Measurements from ENCODE around the gene UBAP1. TPM values are rescaled to one million over a fixed set of nuclear protein-coding genes. Genes with fewer than 3 reads are reported as not detected.

The UBAP1 gene
- total and polyA plus RNA-seq, 2 experiments from 2014 or later: 17.4 to 20.7 TPM

DNA sequence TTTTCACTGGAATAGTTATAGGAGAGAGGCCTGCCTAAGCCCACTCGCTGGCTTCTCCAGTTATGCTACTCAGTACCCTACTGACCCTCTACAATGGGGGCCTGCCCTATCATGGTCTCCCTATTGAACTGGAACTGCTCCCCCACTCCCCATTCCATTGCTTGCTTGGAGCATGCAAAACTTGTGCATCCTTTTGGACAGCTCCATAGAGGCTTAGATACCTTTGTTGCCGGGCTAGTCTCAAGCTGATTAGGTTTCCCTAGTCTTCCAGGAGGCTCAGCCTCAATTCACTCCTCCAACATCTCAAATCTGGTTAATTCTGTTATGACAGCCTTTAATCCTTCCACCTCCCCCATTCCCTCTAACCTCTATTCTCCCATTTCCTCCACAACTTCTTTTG, 110.3 kb downstream of the UBAP1 start:
- H3K36me3 ChIP-seq (ENCODE audit: insufficient read depth): no peaks in the 10 kb centered on the region
- no peak overlapping the region for H3K4me3 ChIP-seq
- no peaks in the 10 kb centered on the region for H3F3A ChIP-seq (replicated peaks; ENCODE audit: low read depth)
- H2AFZ ChIP-seq: no peak overlapping the region
- H3K4me1 ChIP-seq (ENCODE audit: insufficient read depth): no peaks in the 10 kb centered on the region
- H3K79me2 ChIP-seq (replicated peaks; ENCODE audit: insufficient read depth): no peaks in the 10 kb centered on the region
- ATAC-seq (no peak), DNase-seq (ENCODE audit: low spot score) (no peak)
- H3K27ac ChIP-seq (ENCODE audit: low read depth): no peak overlapping the region
- no peaks in the 10 kb centered on the region for H3K27me3 ChIP-seq (ENCODE audit: insufficient read depth)
- no peak overlapping the region for H3K4me2 ChIP-seq
- H3K9me2 ChIP-seq (ENCODE audit: insufficient read depth): no peaks in the 10 kb centered on the region
- Mint-ChIP-seq H3K36me3 (ENCODE audit: low read depth) (peaks cover 5% of the 10 kb centered on the region; the same call in 2 of the 3 replicates), H3K4me3 (no peak overlapping the region), H3K9me3 (no peaks in the 10 kb centered on the region), H3K27ac (no peak overlapping the region), H3K27me3 (ENCODE audit: insufficient read depth, low read depth, poor library complexity) (no peaks in the 10 kb centered on the region), H3K4me1 (no peaks in the 10 kb centered on the region)
- H4K20me1 ChIP-seq (replicated peaks; ENCODE audit: insufficient read depth): no peaks in the 10 kb centered on the region
- no peak for TF ChIP-seq CREB1 (CRISPR knock-in tag; IDR thresholded peaks at IDR 0.05; ENCODE audit: low read depth)
- no peak for TF ChIP-seq STAT1 (IDR thresholded peaks at IDR 0.05; ENCODE audit: unreplicated experiment)
- no peak for TF ChIP-seq EZH2 (IDR thresholded peaks at IDR 0.05; ENCODE audit: low read depth, unreplicated experiment)
- TF ChIP-seq ZNF331 (CRISPR knock-in tag; IDR thresholded peaks at IDR 0.05; ENCODE audit: low read depth): no peak
- TF ChIP-seq EZH2phosphoT487 (IDR thresholded peaks at IDR 0.05; ENCODE audit: unreplicated experiment): no peak
- TF ChIP-seq ZNF462 (CRISPR knock-in tag; IDR thresholded peaks at IDR 0.05): no peak
- TF ChIP-seq JUNB (IDR thresholded peaks at IDR 0.05; ENCODE audit: unreplicated experiment): no peak

DNA sequence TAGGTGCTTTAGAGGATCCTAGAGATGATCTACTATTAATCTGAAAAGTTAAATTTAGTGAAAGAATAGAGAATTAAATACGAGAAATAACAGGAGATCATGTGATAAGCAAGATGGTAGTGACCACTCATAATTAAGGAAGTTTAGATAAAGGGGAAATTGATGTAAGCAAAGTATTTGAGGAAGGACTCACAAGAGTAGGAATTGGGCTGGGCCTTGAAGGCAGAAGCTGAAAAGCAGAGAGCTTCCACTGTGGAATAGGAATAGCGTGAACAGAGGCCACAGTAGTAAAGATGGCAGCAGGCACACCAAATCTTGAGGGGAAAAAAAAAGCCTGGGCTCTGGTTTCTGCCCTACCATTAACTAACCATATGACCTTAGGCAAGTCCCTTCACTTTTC, 112.2 kb downstream of the UBAP1 start:
- no peaks in the 10 kb centered on the region for H3K36me3 ChIP-seq (ENCODE audit: insufficient read depth)
- ATAC-seq: no peak
- H3K27ac ChIP-seq (ENCODE audit: low read depth): no peak overlapping the region
- DNase-seq (ENCODE audit: low spot score): no peak
- no peak overlapping the region for H3K4me3 ChIP-seq
- H3K27me3 Mint-ChIP-seq (ENCODE audit: insufficient read depth, low read depth, poor library complexity): no peaks in the 10 kb centered on the region
- no peak overlapping the region for H3K4me2 ChIP-seq
- H3K79me2 ChIP-seq (replicated peaks; ENCODE audit: insufficient read depth): no peaks in the 10 kb centered on the region
- no peak overlapping the region for H3K4me3 Mint-ChIP-seq
- H3K36me3 Mint-ChIP-seq (ENCODE audit: low read depth): peaks cover 9% of the 10 kb centered on the region; the same call in 1 of the 3 replicates
- H3F3A ChIP-seq (replicated peaks; ENCODE audit: low read depth): no peaks in the 10 kb centered on the region
- no peaks in the 10 kb centered on the region for H3K27me3 ChIP-seq (ENCODE audit: insufficient read depth)
- no peak overlapping the region for H3K27ac Mint-ChIP-seq
- H2AFZ ChIP-seq: no peak overlapping the region
- no peaks in the 10 kb centered on the region for H3K9me2 ChIP-seq (ENCODE audit: insufficient read depth)
- H4K20me1 ChIP-seq (replicated peaks; ENCODE audit: insufficient read depth): no peaks in the 10 kb centered on the region
- H3K4me1 Mint-ChIP-seq: no peaks in the 10 kb centered on the region
- H3K4me1 ChIP-seq (ENCODE audit: insufficient read depth): no peaks in the 10 kb centered on the region
- no peaks in the 10 kb centered on the region for H3K9me3 Mint-ChIP-seq
- no peak for TF ChIP-seq REST (IDR thresholded peaks at IDR 0.05; ENCODE audit: unreplicated experiment)
- TF ChIP-seq ZNF331 (CRISPR knock-in tag; IDR thresholded peaks at IDR 0.05; ENCODE audit: low read depth): no peak
- no peak for TF ChIP-seq POLR2AphosphoS5 (IDR thresholded peaks at IDR 0.05; ENCODE audit: low read depth)
